HG03565 (cell line): Measurements from ENCODE around the gene EVC.

Experiments used
- ATAC-seq: cut with Tn5 transposase; IDR thresholded peaks from one replicate; pipeline ENCODE4 v1.9.1; 2021; ENCODE audit warnings: mild to moderate bottlenecking, moderate library complexity; ENCODE audit not compliant: unreplicated experiment

Gene EVC

GRCh38 chr4:5710961-5711478 lies at the start of gene EVC:
TSS of gene EVC (plus strand) at chr4:5711201. CDS start at chr4:5711381, 180 bp downstream.
- ATAC-seq, result no peak

DNA sequence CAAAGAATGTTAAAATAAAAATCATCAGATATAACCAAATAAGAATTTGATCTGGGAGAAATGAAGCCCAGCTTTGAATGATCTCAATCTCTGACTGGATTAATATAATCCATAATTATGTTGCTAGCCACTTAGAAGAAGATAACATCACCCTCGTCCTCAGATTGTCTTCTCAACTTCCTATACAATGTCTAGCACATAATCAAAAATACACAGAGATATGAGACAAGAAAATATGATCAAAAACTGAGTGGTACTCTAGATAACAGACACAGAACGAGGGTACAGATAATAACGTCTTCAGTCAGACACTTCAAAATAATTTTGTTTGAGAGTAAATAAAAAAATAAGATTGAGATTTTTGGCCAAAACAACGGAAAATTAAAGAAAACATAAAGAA lies 49.8 kb upstream of the EVC start:
- ATAC-seq, result no peak

DNA sequence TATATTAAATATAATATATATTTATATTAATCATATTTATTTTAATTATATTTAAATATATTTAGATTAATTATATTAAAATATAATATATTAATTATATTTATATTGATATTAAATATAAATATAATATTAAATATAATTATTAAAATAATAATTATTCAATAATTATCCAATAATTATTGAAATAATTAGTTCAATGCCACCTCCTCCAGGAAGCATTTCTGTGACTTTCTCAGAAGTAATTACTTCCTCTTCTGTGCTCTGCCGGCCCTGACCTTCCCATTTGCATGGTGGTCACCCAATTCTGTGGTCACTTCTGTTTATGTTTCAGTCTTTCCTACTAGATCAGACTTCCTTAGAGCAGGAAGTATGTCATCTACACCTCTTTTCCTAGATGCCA lies 48.4 kb upstream of the EVC start:
- ATAC-seq, result no peak

- ATAC-seq, result no peak
These were observed 46.2 kb upstream of the EVC start for GRCh38 chr4:5664778-5665177.

- ATAC-seq, result no peak
These were observed 44.3 kb upstream of the EVC start for GRCh38 chr4:5666741-5667140.

GRCh38 chr4:5676763-5677162 lies 34.2 kb upstream of the EVC start:
- no peak for ATAC-seq

- ATAC-seq, result no peak
These were observed 32.0 kb upstream of the EVC start for GRCh38 chr4:5678977-5679376.

DNA sequence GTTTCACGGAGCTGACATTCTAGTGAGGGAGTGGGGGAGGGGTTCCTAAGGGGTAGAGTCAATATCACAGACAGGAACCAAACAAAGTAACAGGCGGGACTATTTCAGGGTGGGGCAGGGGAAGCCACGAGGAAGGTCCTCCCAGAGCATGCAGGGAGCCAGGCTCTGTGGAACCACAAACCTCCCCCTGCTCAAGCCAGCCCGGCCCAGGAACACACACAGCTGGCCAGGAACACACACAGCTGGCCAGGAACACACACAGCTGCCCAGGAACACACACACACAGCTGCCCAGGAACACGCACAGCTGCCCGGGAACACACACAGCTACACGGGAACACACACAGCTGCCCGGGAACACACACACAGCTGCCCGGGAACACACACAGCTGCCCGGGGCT lies 27.4 kb upstream of the EVC start:
- ATAC-seq, result no peak

DNA sequence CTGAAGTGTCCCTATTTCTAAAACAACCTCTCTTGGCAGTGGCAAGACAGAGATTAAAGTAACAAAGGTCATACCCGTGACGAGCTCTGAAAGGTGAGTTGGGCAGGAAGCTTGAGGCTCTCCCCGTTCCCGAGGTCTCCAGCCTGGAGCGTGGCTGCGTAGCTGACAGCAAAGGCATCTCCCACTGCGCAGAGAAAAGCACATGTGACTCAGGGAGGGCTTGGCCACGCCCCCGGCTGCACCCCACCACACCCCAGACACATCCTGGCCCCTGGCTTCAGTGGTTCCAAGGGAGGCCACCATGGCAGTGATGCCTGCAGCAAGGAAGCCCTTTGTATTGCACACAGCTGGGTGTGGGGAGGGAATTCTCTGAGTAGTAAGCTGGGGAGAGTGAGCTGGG lies 25.7 kb upstream of the EVC start:
- no peak for ATAC-seq

DNA sequence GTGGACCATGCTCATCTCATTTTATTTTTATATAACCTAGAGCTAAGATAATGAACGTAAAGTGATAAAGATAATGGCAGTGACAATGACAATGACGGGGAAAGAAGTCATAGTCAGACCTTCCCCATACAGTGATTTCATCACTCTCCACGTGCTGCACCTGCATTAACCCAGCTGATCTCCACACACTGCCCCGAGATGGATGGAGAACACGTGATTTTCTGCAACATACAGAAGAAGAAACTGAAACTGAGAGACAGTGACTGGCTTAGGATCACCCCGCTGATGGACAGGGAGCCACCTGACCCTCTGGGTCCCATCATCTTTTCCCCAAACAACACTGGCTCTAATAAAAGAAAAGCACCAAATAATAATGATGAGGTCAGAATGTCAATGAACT lies 24.7 kb upstream of the EVC start:
- ATAC-seq, result no peak

DNA sequence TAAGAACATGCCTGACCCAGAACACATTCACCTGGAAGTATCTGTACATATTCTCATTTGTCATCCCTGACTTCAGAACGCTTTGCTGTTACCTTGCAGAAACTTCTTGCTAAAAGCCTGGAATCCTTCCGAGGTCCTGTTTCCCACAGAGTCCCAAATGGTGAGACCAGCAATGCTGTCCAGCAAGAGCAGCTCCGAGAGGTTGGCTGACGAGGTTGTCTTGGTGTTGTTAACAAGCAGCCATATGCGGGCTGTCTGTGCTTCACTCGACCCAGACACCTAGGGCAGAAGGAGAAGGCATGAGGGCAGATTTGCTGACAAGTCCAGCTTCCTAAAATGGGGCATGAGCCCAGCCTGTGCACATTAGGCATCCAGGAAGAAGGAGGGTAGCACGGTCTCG lies 21.9 kb upstream of the EVC start:
- no peak for ATAC-seq

GRCh38 chr4:5691491-5692132 lies 19.4 kb upstream of the EVC start:
- no peak for ATAC-seq

- no peak for ATAC-seq
These were observed 17.1 kb upstream of the EVC start for GRCh38 chr4:5693871-5694270.

DNA sequence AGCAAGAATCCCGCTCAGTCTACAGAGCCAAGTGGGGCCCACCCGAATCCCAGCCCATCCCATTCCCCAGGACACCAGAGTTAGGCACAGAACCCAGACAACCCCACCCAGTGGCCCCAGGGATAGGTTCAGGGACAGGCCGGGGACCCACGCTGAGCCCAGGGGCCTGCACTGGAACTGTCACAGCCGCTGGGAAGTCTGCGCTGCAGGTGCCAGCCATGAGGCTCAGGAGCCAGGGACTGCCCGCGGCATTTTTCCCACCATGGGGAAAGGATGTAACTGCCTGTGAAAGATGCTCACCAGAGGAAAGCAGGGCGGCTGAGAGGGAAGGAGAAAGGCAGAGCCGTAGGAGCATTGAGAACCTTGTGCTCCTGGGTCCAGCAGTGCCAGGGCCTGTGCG lies 14.7 kb upstream of the EVC start:
- ATAC-seq, result no peak

DNA sequence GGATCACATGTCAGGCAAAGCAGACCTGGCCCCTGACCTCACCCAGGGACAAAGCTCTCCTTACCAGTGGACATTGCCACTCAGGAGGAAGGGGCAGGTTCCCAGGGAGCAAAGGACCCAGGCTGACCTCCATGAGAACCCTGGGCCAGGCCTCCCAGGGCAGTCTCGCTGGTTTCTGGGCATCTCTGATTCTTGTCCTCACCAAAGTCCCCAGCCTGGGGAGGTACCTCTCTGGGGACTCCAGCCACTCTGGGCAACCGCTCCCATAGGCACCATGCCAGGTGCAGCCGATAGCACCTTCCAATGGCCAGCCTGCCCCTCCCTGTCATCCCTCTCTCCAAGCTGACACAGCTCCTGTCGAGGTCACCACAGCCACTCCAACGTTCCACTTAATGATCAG lies 10.5 kb upstream of the EVC start:
- no peak for ATAC-seq

- ATAC-seq, result no peak
These were observed 9.0 kb upstream of the EVC start for GRCh38 chr4:5701971-5702370.

- no peak for ATAC-seq
These were observed 7.2 kb upstream of the EVC start for GRCh38 chr4:5703831-5704230.

GRCh38 chr4:5704276-5704675 lies 6.7 kb upstream of the EVC start:
- ATAC-seq, result no peak

DNA sequence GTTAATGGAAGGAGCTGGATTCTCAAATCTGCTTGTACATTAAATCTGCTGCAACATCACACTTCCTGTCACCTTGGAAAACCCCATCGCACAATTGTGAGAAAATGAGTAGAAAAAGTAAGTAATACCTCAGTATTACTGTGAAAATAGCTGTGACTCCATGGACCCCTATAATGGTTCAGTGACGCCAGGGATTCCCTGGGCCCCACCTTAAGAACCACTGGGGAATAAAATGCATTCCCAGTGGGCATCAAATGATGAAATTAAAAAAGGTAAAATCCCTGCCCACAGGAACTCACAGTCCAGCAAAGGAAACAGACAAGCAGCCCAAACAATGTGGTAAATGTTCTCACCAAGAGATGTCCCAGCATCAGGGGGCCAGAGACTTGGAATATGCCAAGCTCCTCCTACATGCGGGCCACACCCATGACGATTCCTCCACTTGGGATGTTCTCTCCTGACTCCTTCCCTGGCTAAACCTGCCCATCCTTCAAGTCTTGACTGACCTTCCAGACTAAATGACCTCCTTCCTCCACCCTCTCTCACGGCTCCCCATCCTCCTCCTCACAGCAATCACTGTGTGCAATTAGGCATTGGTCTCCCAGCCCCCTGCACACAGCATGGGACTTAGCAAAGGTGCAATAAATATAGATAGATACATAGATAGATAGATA lies 5.2 kb upstream of the EVC start:
- no peak for ATAC-seq

DNA sequence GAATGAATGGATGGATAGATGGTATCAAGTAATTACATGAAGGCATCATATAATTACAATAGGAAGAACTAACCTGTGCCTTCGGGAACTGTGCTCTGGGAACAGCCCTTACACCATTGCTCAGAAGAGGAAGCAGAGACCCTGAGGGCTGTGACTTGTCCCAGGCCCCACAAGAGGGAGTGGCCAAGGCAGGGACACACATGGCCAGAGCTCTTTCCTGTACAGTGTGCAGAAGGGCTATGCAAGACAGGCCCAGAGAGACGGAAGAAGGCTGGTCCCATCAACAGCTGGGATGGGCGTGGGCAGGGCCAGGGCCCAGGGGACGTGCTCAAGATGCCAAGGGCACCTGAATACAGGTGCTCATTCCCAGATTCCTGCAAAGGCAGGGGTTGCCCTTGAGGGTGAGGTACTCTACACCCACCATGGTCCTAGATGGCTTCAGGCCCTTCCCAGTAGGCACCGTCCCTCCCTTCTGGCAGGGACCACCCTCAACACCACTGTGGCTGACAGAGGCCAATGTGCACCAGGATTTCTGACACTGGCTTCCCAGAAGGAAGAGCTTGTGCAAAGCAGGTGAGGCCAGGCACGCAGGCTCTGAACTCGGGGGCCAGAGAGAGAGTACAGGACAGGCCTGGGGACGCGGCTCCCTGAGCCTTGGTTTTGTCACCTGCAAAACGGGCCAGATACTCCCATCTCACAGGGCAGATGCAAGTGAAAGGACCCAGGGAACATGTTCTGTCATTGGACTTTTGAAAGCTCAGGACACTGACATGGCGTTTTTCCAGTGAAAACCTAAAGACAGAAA lies 4.3 kb upstream of the EVC start:
- ATAC-seq, result no peak

DNA sequence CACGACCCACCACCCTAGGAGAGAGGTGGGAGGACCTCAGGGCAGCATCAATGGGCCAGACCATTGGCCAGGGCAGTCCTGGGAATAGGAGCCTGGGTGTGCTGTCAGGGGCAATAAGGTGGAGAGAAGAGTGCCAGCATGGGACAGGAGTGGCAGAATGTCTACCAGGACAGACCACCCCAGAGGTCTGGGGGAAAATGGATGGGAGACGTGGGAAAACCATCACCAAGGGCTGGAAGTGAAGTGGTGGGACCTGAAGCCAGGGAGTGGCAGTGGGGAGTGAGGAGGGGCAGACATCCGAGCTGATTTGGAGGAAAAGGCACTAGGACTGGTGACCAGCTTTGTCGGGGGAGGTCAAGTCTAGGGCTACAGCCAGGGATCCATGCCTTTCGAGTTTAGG lies 3.6 kb upstream of the EVC start:
- no peak for ATAC-seq
